Uterus (tissue), 2 donors: Measurements from ENCODE around the gene PITRM1.

Experiments used
- CTCF ChIP-seq, 4 experiments: fragments of 200-600 bp in 2 of 4; fragments of 450-650 bp in 2 of 4; sonication (generic) in 2 of 4; IDR thresholded peaks; one replicate each; pipeline ENCODE4 v1.5.1; 2016 to 2019; ENCODE audit warnings: antibody characterized with exemption in 4 of 4, mild to moderate bottlenecking in 2 of 4, moderate library complexity in 1 of 4
- POLR2A ChIP-seq, 2 donors: fragments of 450-650 bp; IDR thresholded peaks; one replicate each; pipeline ENCODE4 v1.6.1; 2016; ENCODE audit warnings: antibody characterized with exemption in 2 of 2, mild to moderate bottlenecking in 1 of 2, moderate library complexity in 1 of 2

- TF ChIP-seq POLR2A (IDR thresholded peaks at IDR 0.05), result no peak
- no peak for TF ChIP-seq CTCF (IDR thresholded peaks at IDR 0.05)
Observed at GRCh38 chr10:3116508-3117100, 56.0 kb downstream of the PITRM1 start.
